C4-2B (cell line): ENCODE measurements around the gene RNF111.

Source experiments
- CTCF ChIP-seq: fragments of 450-650 bp; conservative IDR thresholded peaks from 2 replicates; pipeline ENCODE4 v1.5.1; 2017; ENCODE audit warnings: mild to moderate bottlenecking
- ZFX ChIP-seq: fragments of 450-650 bp; IDR thresholded peaks from 2 replicates; pipeline ENCODE4 v1.6.1; 2017

- TF ChIP-seq CTCF (no peak), ZFX (no peak)
These were observed 2.0 kb upstream of the RNF111 start for GRCh38 chr15:58985443-58985842.
